Rectal smooth muscle tissue (tissue), 1 donor: ENCODE data around the gene PRDM15.

Experiments used
- H3K27ac ChIP-seq: one replicate; pipeline ENCODE4 v1.7.0; 2013; ENCODE audit warnings: low read depth, low read length, inconsistent platforms
- H3K27me3 ChIP-seq: one replicate; pipeline ENCODE4 v1.7.0; 2013; ENCODE audit warnings: low read length; ENCODE audit not compliant: control insufficient read depth, insufficient read depth
- H3K36me3 ChIP-seq: one replicate; pipeline ENCODE4 v1.7.0; 2013; ENCODE audit warnings: low read length; ENCODE audit not compliant: control insufficient read depth, insufficient read depth
- H3K4me1 ChIP-seq: one replicate; pipeline ENCODE4 v1.7.0; 2013; ENCODE audit warnings: low read length; ENCODE audit not compliant: control insufficient read depth, insufficient read depth
- H3K4me3 ChIP-seq: one replicate; pipeline ENCODE4 v1.7.0; 2013; ENCODE audit warnings: low read length
- H3K9ac ChIP-seq: one replicate; pipeline ENCODE4 v1.7.0; 2013; ENCODE audit warnings: low read length

PRDM15 gene

GRCh38 chr21:41761211-41761933, 117.8 kb downstream of the PRDM15 start:
- peaks cover 13% of the 10 kb centered on the region for H3K27me3 ChIP-seq
- peak overlapping the region; percentile 16 for H3K4me3 ChIP-seq
- H3K4me1 ChIP-seq: no peaks in the 10 kb centered on the region
- H3K9ac ChIP-seq: no peak overlapping the region
- H3K36me3 ChIP-seq: no peaks in the 10 kb centered on the region
- H3K27ac ChIP-seq: no peak overlapping the region

- Histone ChIP-seq H3K36me3 (no peaks in the 10 kb centered on the region), H3K4me3 (no peak overlapping the region), H3K27me3 (peaks cover 13% of the 10 kb centered on the region), H3K27ac (no peak overlapping the region), H3K4me1 (no peaks in the 10 kb centered on the region), H3K9ac (no peak overlapping the region)
These were observed 118.7 kb downstream of the PRDM15 start for GRCh38 chr21:41760411-41760810.

- Histone ChIP-seq H3K9ac (no peak overlapping the region), H3K4me1 (no peaks in the 10 kb centered on the region), H3K27ac (no peak overlapping the region), H3K36me3 (no peaks in the 10 kb centered on the region), H3K27me3 (peaks cover 13% of the 10 kb centered on the region), H3K4me3 (no peak overlapping the region)
These were observed 119.2 kb downstream of the PRDM15 start for GRCh38 chr21:41759926-41760325.

DNA sequence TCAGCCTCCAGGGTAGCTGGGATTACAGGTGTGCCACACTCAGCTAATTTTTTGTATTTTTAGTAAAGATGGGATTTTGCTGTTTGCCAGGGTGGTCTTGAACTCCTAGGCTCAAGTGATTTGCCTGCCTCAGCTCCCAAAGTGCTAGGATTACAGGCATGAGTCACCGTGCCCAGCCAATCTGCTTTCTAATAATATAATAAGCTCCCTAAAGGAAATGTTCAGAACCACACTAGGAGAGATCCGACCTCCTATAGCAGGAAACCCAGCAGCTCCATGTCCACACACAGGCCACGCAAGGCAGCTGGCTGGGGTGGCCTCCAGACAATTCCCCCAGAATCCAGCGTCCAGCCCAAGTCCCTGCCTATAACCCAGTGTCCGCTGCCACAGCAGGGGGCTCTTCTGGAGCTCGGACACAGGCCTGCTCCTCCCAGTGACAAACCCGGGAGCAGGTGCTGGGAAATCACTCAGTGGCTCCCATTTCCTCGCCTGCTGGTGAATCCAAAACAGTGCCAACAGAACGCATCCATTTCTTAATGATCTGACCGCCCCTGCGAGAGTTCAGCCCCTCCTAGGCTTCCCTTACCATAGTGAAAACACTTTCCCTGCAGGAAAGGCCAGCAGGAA, 119.8 kb downstream of the PRDM15 start:
- Histone ChIP-seq H3K4me1 (no peaks in the 10 kb centered on the region), H3K27ac (no peak overlapping the region), H3K27me3 (peaks cover 12% of the 10 kb centered on the region), H3K9ac (no peak overlapping the region), H3K4me3 (no peak overlapping the region), H3K36me3 (no peaks in the 10 kb centered on the region)

- Histone ChIP-seq H3K4me3 (no peak overlapping the region), H3K27me3 (peaks cover 8% of the 10 kb centered on the region), H3K4me1 (no peaks in the 10 kb centered on the region), H3K27ac (no peak overlapping the region), H3K36me3 (no peaks in the 10 kb centered on the region), H3K9ac (no peak overlapping the region)
These were observed 120.6 kb downstream of the PRDM15 start for GRCh38 chr21:41758550-41758949.

- peaks cover 4% of the 10 kb centered on the region for H3K27me3 ChIP-seq
- no peak overlapping the region for H3K9ac ChIP-seq
- no peaks in the 10 kb centered on the region for H3K4me1 ChIP-seq
- no peaks in the 10 kb centered on the region for H3K36me3 ChIP-seq
- H3K27ac ChIP-seq: no peak overlapping the region
- no peak overlapping the region for H3K4me3 ChIP-seq
These were observed 123.0 kb downstream of the PRDM15 start for GRCh38 chr21:41755934-41756773.

GRCh38 chr21:41755258-41755933, 123.7 kb downstream of the PRDM15 start:
- Histone ChIP-seq H3K36me3 (no peaks in the 10 kb centered on the region), H3K4me3 (no peak overlapping the region), H3K4me1 (no peaks in the 10 kb centered on the region), H3K9ac (no peak overlapping the region), H3K27me3 (no peaks in the 10 kb centered on the region), H3K27ac (no peak overlapping the region)

DNA sequence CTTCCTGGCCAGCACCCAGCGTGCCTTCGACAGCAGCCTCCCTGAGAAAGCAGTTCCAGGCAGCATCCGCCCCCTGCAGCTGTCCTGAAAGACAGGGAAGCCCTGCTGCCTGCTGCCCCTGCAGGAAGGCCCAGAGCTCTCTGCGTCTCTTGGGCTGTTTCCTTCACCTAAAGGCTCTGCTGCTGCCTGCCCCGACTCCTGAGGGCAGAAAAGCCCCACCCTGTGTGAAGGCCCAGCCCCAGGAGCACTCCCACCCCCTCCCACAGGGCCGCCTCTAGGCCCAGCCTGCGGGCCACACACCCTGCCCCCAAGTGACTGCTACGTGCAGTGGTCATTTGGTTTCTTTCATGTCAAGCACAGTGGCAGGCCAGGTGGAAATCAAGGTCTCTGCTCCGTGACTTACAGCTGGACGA, 124.7 kb downstream of the PRDM15 start:
- no peaks in the 10 kb centered on the region for H3K27me3 ChIP-seq
- H3K27ac ChIP-seq: no peak overlapping the region
- H3K4me3 ChIP-seq: no peak overlapping the region
- H3K4me1 ChIP-seq: no peaks in the 10 kb centered on the region
- H3K9ac ChIP-seq: no peak overlapping the region
- H3K36me3 ChIP-seq: no peaks in the 10 kb centered on the region

GRCh38 chr21:41753006-41753898, 125.9 kb downstream of the PRDM15 start:
- no peaks in the 10 kb centered on the region for H3K36me3 ChIP-seq
- no peak overlapping the region for H3K9ac ChIP-seq
- no peaks in the 10 kb centered on the region for H3K4me1 ChIP-seq
- no peak overlapping the region for H3K27ac ChIP-seq
- H3K4me3 ChIP-seq: no peak overlapping the region
- no peaks in the 10 kb centered on the region for H3K27me3 ChIP-seq

GRCh38 chr21:41752231-41752681, 126.9 kb downstream of the PRDM15 start:
- Histone ChIP-seq H3K9ac (no peak overlapping the region), H3K4me1 (no peaks in the 10 kb centered on the region), H3K36me3 (no peaks in the 10 kb centered on the region), H3K27me3 (no peaks in the 10 kb centered on the region), H3K4me3 (no peak overlapping the region), H3K27ac (no peak overlapping the region)

- Histone ChIP-seq H3K27me3 (no peaks in the 10 kb centered on the region), H3K4me3 (no peak overlapping the region), H3K36me3 (no peaks in the 10 kb centered on the region), H3K9ac (no peak overlapping the region), H3K4me1 (no peaks in the 10 kb centered on the region), H3K27ac (no peak overlapping the region)
These were observed 127.5 kb downstream of the PRDM15 start for GRCh38 chr21:41751611-41752011.
